Measurements from ENCODE around the gene OAF.

Gene OAF

DNA sequence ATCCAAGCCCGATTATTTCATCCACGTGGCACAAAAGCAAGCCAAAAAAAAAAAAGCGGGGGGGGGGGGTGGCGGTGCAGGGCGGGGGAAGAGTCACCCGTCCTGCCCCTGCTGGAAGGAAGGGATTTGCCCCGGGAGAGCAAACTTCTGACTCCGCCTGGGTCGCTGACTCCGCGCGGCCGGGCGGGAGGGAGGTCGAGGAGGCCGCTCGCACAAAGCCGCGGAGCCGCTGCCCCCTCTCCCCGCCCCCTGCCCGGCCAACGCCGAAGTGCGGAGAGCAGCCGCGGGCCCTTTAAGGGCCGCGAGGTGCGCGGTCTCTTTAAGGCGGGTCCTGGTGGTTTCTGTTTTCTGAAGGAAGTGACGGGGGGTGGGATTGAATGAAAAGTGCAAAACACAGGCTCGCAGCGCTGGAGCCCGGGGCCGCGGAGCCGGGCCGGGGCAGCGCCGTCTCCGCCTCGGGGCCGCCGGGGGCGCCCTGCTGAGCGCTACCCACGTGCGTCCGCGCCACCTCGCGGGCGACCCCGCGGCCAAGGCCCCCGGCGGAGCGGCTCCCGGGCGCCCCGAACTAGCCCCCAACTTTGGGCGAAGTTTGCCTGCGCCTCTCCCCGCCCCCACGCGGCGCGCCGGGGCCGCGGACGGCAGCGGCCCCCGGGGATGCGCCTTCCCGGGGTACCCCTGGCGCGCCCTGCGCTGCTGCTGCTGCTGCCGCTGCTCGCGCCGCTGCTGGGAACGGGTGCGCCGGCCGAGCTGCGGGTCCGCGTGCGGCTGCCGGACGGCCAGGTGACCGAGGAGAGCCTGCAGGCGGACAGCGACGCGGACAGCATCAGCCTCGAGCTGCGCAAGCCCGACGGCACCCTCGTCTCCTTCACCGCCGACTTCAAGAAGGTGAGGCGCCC is at the start of gene OAF:
Gene OAF (plus strand): TSS at position 407 of the 896 bp plus-strand sequence. CDS start 248 bp downstream, at position 655.
- Histone ChIP-seq H3K4me2 (peak within 1 kb of the TSS; percentile 98), H3K4me1 (peaks cover 24% of the 10 kb centered on the region), H3K4me3 (peak within 1 kb of the TSS; percentile 91), H3K36me3 (peaks cover 17% of the 10 kb centered on the region), H3K27me3 (no peaks in the 10 kb centered on the region), H4K20me1 (peaks cover 25% of the 10 kb centered on the region), H3K9me3 (no peaks in the 10 kb centered on the region), H3K9ac (peak within 1 kb of the TSS; percentile 91), H3K27ac (peak within 1 kb of the TSS; percentile 86)
- no peak for TF ChIP-seq Cebpa-rat (IDR thresholded peaks at IDR 0.05)

GRCh38 chr11:120167659-120168058 is 43.2 kb upstream of the OAF start:
- H3K27me3 ChIP-seq: peaks cover 29% of the 10 kb centered on the region
- peaks cover 5% of the 10 kb centered on the region for H3K4me1 ChIP-seq
- no peak overlapping the region for H3K9ac ChIP-seq
- H4K20me1 ChIP-seq: no peaks in the 10 kb centered on the region
- no peak overlapping the region for H3K4me3 ChIP-seq
- no peaks in the 10 kb centered on the region for H3K36me3 ChIP-seq
- TF ChIP-seq Cebpa-rat (IDR thresholded peaks at IDR 0.05): no peak
- no peak overlapping the region for H3K27ac ChIP-seq
- no peak overlapping the region for H3K4me2 ChIP-seq
- H3K9me3 ChIP-seq: peaks cover 6% of the 10 kb centered on the region; the same call in 1 of the 2 replicates

DNA sequence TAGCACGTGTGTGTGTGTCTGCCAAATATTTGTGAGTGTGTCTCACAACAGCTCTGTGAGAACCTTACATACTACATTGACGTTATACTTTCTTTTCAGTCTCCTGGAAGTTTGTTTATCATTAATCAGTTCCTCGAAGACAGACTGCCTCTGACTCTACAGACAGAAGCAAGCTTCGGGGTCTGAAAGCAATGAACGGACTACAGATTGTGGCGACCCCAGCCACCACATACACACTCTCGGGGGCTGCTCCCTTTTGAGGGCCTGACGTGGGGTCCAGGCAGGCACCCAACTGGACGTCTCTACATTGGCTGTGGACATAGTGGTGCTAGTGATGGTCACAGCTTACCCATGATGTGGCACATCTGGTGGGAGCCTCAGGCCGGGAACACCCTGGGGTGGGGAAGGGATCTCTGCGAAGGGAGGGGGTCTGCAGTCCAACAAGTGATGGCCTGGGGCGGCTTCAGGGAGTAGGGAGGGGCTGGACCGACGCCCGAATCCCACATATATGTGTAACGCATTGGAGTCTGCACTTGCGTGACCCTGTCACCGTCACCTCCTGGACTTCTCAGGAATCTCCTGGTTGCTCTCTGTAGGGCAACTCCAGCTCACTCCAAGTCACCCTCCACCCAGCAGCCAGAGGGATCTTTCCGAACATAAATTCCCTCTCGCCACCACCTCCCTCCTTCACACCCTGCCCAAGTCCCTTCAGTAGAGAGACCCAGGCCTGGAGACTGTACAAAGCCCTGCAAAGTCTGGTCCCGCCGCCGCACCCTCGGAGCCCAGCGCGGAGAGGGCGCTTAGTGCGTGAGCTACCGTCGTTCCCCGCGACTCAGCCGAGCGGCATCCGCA is 42.5 kb upstream of the OAF start:
- Histone ChIP-seq H3K27ac (no peak overlapping the region), H3K4me3 (no peak overlapping the region), H4K20me1 (no peaks in the 10 kb centered on the region), H3K27me3 (peaks cover 29% of the 10 kb centered on the region), H3K9ac (no peak overlapping the region), H3K4me1 (peaks cover 10% of the 10 kb centered on the region), H3K36me3 (no peaks in the 10 kb centered on the region), H3K9me3 (peaks cover 6% of the 10 kb centered on the region; the same call in 1 of the 2 replicates), H3K4me2 (peak overlapping the region; percentile 34; the same call in 1 of the 2 replicates)
- TF ChIP-seq Cebpa-rat (IDR thresholded peaks at IDR 0.05): no peak

- peak overlapping the region; percentile 34 for H3K4me2 ChIP-seq
- no peaks in the 10 kb centered on the region for H3K36me3 ChIP-seq
- H3K27me3 ChIP-seq: peaks cover 29% of the 10 kb centered on the region
- peaks cover 10% of the 10 kb centered on the region for H3K4me1 ChIP-seq
- no peak overlapping the region for H3K4me3 ChIP-seq
- no peak overlapping the region for H3K27ac ChIP-seq
- H3K9me3 ChIP-seq: peaks cover 6% of the 10 kb centered on the region; the same call in 1 of the 2 replicates
- no peak overlapping the region for H3K9ac ChIP-seq
- TF ChIP-seq Cebpa-rat (IDR thresholded peaks at IDR 0.05): no peak
- H4K20me1 ChIP-seq: no peaks in the 10 kb centered on the region
Measured at GRCh38 chr11:120168960-120169681, 41.7 kb upstream of the OAF start.

GRCh38 chr11:120169981-120170698 is 40.7 kb upstream of the OAF start:
- H3K4me1 ChIP-seq: peaks cover 10% of the 10 kb centered on the region
- no peak overlapping the region for H3K4me2 ChIP-seq
- H3K9me3 ChIP-seq: peaks cover 6% of the 10 kb centered on the region; the same call in 1 of the 2 replicates
- peaks cover 29% of the 10 kb centered on the region for H3K27me3 ChIP-seq
- TF ChIP-seq Cebpa-rat (IDR thresholded peaks at IDR 0.05): no peak
- H3K4me3 ChIP-seq: no peak overlapping the region
- no peak overlapping the region for H3K9ac ChIP-seq
- H4K20me1 ChIP-seq: no peaks in the 10 kb centered on the region
- H3K27ac ChIP-seq: no peak overlapping the region
- no peaks in the 10 kb centered on the region for H3K36me3 ChIP-seq

- TF ChIP-seq Cebpa-rat (IDR thresholded peaks at IDR 0.05): no peak
- Histone ChIP-seq H3K4me2 (no peak overlapping the region), H3K9ac (no peak overlapping the region)
Measured at GRCh38 chr11:120170741-120171261, 40.0 kb upstream of the OAF start.

GRCh38 chr11:120172054-120172911 is 38.5 kb upstream of the OAF start:
- H3K4me2 ChIP-seq: peak overlapping the region; percentile 33
- no peak overlapping the region for H3K27ac ChIP-seq
- H3K4me3 ChIP-seq: no peak overlapping the region
- peaks cover 6% of the 10 kb centered on the region; the same call in 1 of the 2 replicates for H3K9me3 ChIP-seq
- no peaks in the 10 kb centered on the region for H4K20me1 ChIP-seq
- no peak overlapping the region for H3K9ac ChIP-seq
- H3K36me3 ChIP-seq: no peaks in the 10 kb centered on the region
- no peak for TF ChIP-seq Cebpa-rat (IDR thresholded peaks at IDR 0.05)
- H3K27me3 ChIP-seq: peaks cover 29% of the 10 kb centered on the region
- peaks cover 10% of the 10 kb centered on the region for H3K4me1 ChIP-seq

More at GRCh38 chr11:120170741-120171261, 40.0 kb upstream of the OAF start:
- Histone ChIP-seq H3K4me1 (peaks cover 10% of the 10 kb centered on the region), H3K9me3 (peaks cover 6% of the 10 kb centered on the region; the same call in 1 of the 2 replicates), H3K27ac (no peak overlapping the region), H4K20me1 (no peaks in the 10 kb centered on the region), H3K4me3 (no peak overlapping the region), H3K36me3 (no peaks in the 10 kb centered on the region), H3K27me3 (peaks cover 29% of the 10 kb centered on the region)

Data from BLaER1 (cell line).